ENCODE data around the gene CNIH2. TPM values are rescaled to one million over a fixed set of nuclear protein-coding genes. Genes with fewer than 3 reads are reported as not detected.
"Not testable (repeated sequence)": the region's sequence is repeated elsewhere in the genome, so short reads cannot be mapped to it uniquely, and the experiment has no call there.

CNIH2 gene
- total RNA-seq, 1 experiment from 2014 or later, result 2.6 TPM

GRCh38 chr11:66291303-66291705, 13.3 kb downstream of the CNIH2 start:
- DNase-seq (ENCODE audit: low read depth), result no peak

GRCh38 chr11:66291706-66292542, 13.9 kb downstream of the CNIH2 start, which contains the start of gene TMEM151A:
Gene TMEM151A, plus strand, starts transcription at chr11:66291894. Its CDS starts 120 bp downstream, at chr11:66292014.
- DNase-seq (ENCODE audit: low read depth), result no peak

- DNase-seq (ENCODE audit: low read depth), result no peak
Observed at GRCh38 chr11:66292543-66293332, 14.8 kb downstream of the CNIH2 start.

GRCh38 chr11:66293352-66293751, 15.4 kb downstream of the CNIH2 start:
- no peak for DNase-seq (ENCODE audit: low read depth)

- no peak for DNase-seq (ENCODE audit: low read depth)
Observed at GRCh38 chr11:66293777-66294625, 16.0 kb downstream of the CNIH2 start.

GRCh38 chr11:66294626-66295620, 16.9 kb downstream of the CNIH2 start:
- no peak for DNase-seq (ENCODE audit: low read depth)

GRCh38 chr11:66297610-66298009, 19.6 kb downstream of the CNIH2 start:
- DNase-seq (ENCODE audit: low read depth), result no peak

GRCh38 chr11:66299186-66299585, 21.2 kb downstream of the CNIH2 start:
- no peak for DNase-seq (ENCODE audit: low read depth)

- DNase-seq (ENCODE audit: low read depth), result no peak
Observed at GRCh38 chr11:66302656-66303055, 24.7 kb downstream of the CNIH2 start.

- DNase-seq (ENCODE audit: low read depth), result no peak
Observed at GRCh38 chr11:66309475-66309874, 31.5 kb downstream of the CNIH2 start.

- DNase-seq (ENCODE audit: low read depth), result no peak
Observed at GRCh38 chr11:66310324-66310723, 32.3 kb downstream of the CNIH2 start.

GRCh38 chr11:66310803-66311440, 32.9 kb downstream of the CNIH2 start:
- not testable (repeated sequence) for DNase-seq (ENCODE audit: low read depth)

GRCh38 chr11:66311470-66311964, 33.5 kb downstream of the CNIH2 start:
- no peak for DNase-seq (ENCODE audit: low read depth)

- peak; percentile 88 for DNase-seq (ENCODE audit: low read depth)
Observed at GRCh38 chr11:66311965-66312548, 34.1 kb downstream of the CNIH2 start.

- DNase-seq (ENCODE audit: low read depth), result peak; percentile 92
Observed at GRCh38 chr11:66312549-66313320, 34.8 kb downstream of the CNIH2 start.

- no peak for DNase-seq (ENCODE audit: low read depth)
Observed at GRCh38 chr11:66313321-66314185, 35.6 kb downstream of the CNIH2 start.

GRCh38 chr11:66314186-66314501, 36.2 kb downstream of the CNIH2 start:
- no peak for DNase-seq (ENCODE audit: low read depth)
